OCI-LY1 (cell line): ENCODE measurements around the gene GNAO1.

Experiments
- H2AFZ ChIP-seq: fragments of 200-600 bp; sonication (generic), shearing (Covaris generic); 2 replicates; pipeline ENCODE4 v1.6.0; 2014; ENCODE audit warnings: antibody characterized with exemption, mild to moderate bottlenecking, low read length
- H3F3A ChIP-seq: fragments of 200-600 bp; sonication (generic), shearing (Covaris generic); 2 replicates; pipeline ENCODE4 v1.6.0; 2014; ENCODE audit warnings: mild to moderate bottlenecking, antibody characterized with exemption, low read length, moderate library complexity; ENCODE audit not compliant: insufficient read depth
- H3K27ac ChIP-seq: fragments of 200-600 bp; sonication (generic); 2 replicates; pipeline ENCODE4 v1.5.1; 2014; ENCODE audit warnings: low read length, mixed run types, mild to moderate bottlenecking, low read depth; ENCODE audit not compliant: poor library complexity, severe bottlenecking
- H3K27me3 ChIP-seq: fragments of 200-600 bp; sonication (generic); 2 replicates; pipeline ENCODE4 v1.6.0; 2014; ENCODE audit warnings: antibody characterized with exemption, mild to moderate bottlenecking, low read length, moderate library complexity; ENCODE audit not compliant: insufficient read depth
- H3K36me3 ChIP-seq: fragments of 200-600 bp; sonication (generic); 2 replicates; pipeline ENCODE4 v1.6.1; 2014; ENCODE audit warnings: mild to moderate bottlenecking, antibody characterized with exemption, low read length, moderate library complexity, mixed read lengths; ENCODE audit not compliant: insufficient read depth
- H3K4me1 ChIP-seq: fragments of 200-600 bp; sonication (generic); 2 replicates; pipeline ENCODE4 v1.5.1; 2014; ENCODE audit warnings: mild to moderate bottlenecking, low read length, moderate library complexity; ENCODE audit not compliant: insufficient read depth, severe bottlenecking
- H3K4me2 ChIP-seq: fragments of 200-600 bp; sonication (generic), shearing (Covaris generic); 2 replicates; pipeline ENCODE4 v1.6.1; 2014; ENCODE audit warnings: low read length
- H3K4me3 ChIP-seq: fragments of 200-600 bp; sonication (generic); 2 replicates; pipeline ENCODE4 v1.5.1; 2014; ENCODE audit warnings: low read length, low read depth, mild to moderate bottlenecking, mixed read lengths; ENCODE audit not compliant: poor library complexity, severe bottlenecking
- H3K79me2 ChIP-seq: fragments of 200-600 bp; shearing (Covaris generic); 2 replicates; pipeline ENCODE4 v1.6.1; 2016; ENCODE audit warnings: mixed run types, low read length, mixed read lengths; ENCODE audit not compliant: insufficient read depth
- H3K9ac ChIP-seq: fragments of 200-600 bp; sonication (generic), shearing (Covaris generic); 2 replicates; pipeline ENCODE4 v1.6.1; 2014; ENCODE audit warnings: mild to moderate bottlenecking, low read length, mixed read lengths
- H3K9me2 ChIP-seq: fragments of 200-600 bp; sonication (generic), shearing (Covaris generic); 2 replicates; pipeline ENCODE4 v1.6.1; 2014; ENCODE audit warnings: low read depth, mild to moderate bottlenecking, low read length, mixed read lengths
- H3K9me3 ChIP-seq: fragments of 200-600 bp; shearing (Covaris generic); 2 replicates; pipeline ENCODE4 v1.6.1; 2014; ENCODE audit warnings: low read length, mixed read lengths
- H4K20me1 ChIP-seq: fragments of 200-600 bp; sonication (generic), shearing (Covaris generic); 2 replicates; pipeline ENCODE4 v1.6.0; 2016; ENCODE audit warnings: mild to moderate bottlenecking, low read length; ENCODE audit not compliant: insufficient read depth
- CTCF ChIP-seq: fragments of 200-600 bp; sonication (generic), shearing (Covaris generic); IDR thresholded peaks from 2 replicates; pipeline ENCODE4 v1.5.1; 2017; ENCODE audit warnings: mild to moderate bottlenecking, antibody characterized with exemption, low read length, moderate library complexity, mixed read lengths
- EZH2 ChIP-seq: fragments of 200-600 bp; sonication (generic), shearing (Covaris generic); IDR thresholded peaks from 2 replicates; pipeline ENCODE4 v1.8.0; 2017; ENCODE audit warnings: borderline replicate concordance, mixed run types, mild to moderate bottlenecking, antibody characterized with exemption, low read length, moderate library complexity, mixed read lengths

GNAO1 gene

GRCh38 chr16:56336711-56337110 lies 145.4 kb downstream of the GNAO1 start:
- Histone ChIP-seq H3K4me2 (no peak overlapping the region), H4K20me1 (no peaks in the 10 kb centered on the region), H3K4me1 (peaks cover 14% of the 10 kb centered on the region), H3K9me3 (no peaks in the 10 kb centered on the region), H3K9me2 (no peaks in the 10 kb centered on the region), H3K27me3 (no peaks in the 10 kb centered on the region; the same call in 1 of the 2 replicates), H3K9ac (no peak overlapping the region; the same call in 1 of the 2 replicates), H3F3A (no peaks in the 10 kb centered on the region), H3K27ac (no peak overlapping the region), H3K36me3 (no peaks in the 10 kb centered on the region), H2AFZ (no peak overlapping the region), H3K4me3 (no peak overlapping the region), H3K79me2 (no peaks in the 10 kb centered on the region)
- TF ChIP-seq EZH2 (no peak), CTCF (no peak)

GRCh38 chr16:56337131-56337857 lies 146.0 kb downstream of the GNAO1 start:
- H3K4me2 ChIP-seq: no peak overlapping the region; the same call in 1 of the 2 replicates
- H3K4me3 ChIP-seq: no peak overlapping the region
- H3K79me2 ChIP-seq: no peaks in the 10 kb centered on the region
- H3K36me3 ChIP-seq: no peaks in the 10 kb centered on the region
- H3K27me3 ChIP-seq: no peaks in the 10 kb centered on the region; the same call in 1 of the 2 replicates
- peaks cover 14% of the 10 kb centered on the region for H3K4me1 ChIP-seq
- H3K9me3 ChIP-seq: no peaks in the 10 kb centered on the region
- no peaks in the 10 kb centered on the region for H3K9me2 ChIP-seq
- TF ChIP-seq EZH2 (no peak), CTCF (no peak)
- no peak overlapping the region; the same call in 1 of the 2 replicates for H3K9ac ChIP-seq
- no peaks in the 10 kb centered on the region for H3F3A ChIP-seq
- H2AFZ ChIP-seq: no peak overlapping the region
- H4K20me1 ChIP-seq: no peaks in the 10 kb centered on the region
- no peak overlapping the region for H3K27ac ChIP-seq

- Histone ChIP-seq H3K36me3 (no peaks in the 10 kb centered on the region), H3K9me3 (no peaks in the 10 kb centered on the region), H3K4me3 (no peak overlapping the region), H3F3A (no peaks in the 10 kb centered on the region), H3K27ac (no peak overlapping the region), H2AFZ (no peak overlapping the region), H3K27me3 (no peaks in the 10 kb centered on the region; the same call in 1 of the 2 replicates), H3K9me2 (no peaks in the 10 kb centered on the region), H3K79me2 (no peaks in the 10 kb centered on the region), H3K9ac (no peak overlapping the region; the same call in 1 of the 2 replicates), H3K4me2 (no peak overlapping the region; the same call in 1 of the 2 replicates), H3K4me1 (peaks cover 14% of the 10 kb centered on the region), H4K20me1 (no peaks in the 10 kb centered on the region)
- TF ChIP-seq EZH2 (no peak), CTCF (no peak)
Measured at GRCh38 chr16:56337858-56338325, 146.6 kb downstream of the GNAO1 start.
